ENCODE results near the gene DPPA5.
"Not testable (repeated sequence)": the region's sequence is repeated elsewhere in the genome, so short reads cannot be mapped to it uniquely, and the experiment has no call there.

Gene DPPA5

GRCh38 chr6:73364549-73364948 is 10.5 kb upstream of the DPPA5 start:
- no peak for DNase-seq (ENCODE audit: low read depth in 2 of 2, low spot score in 1 of 2)

- DNase-seq (ENCODE audit: low read depth in 2 of 2, low spot score in 1 of 2) = no peak
Measured at GRCh38 chr6:73364121-73364520, 10.0 kb upstream of the DPPA5 start.

- no peak for DNase-seq (ENCODE audit: low read depth in 2 of 2, low spot score in 1 of 2)
Measured at GRCh38 chr6:73363537-73363875, 9.4 kb upstream of the DPPA5 start.

GRCh38 chr6:73362869-73363536 is 8.9 kb upstream of the DPPA5 start:
- no peak for DNase-seq (ENCODE audit: low read depth in 2 of 2, low spot score in 1 of 2)

- DNase-seq (ENCODE audit: low read depth in 2 of 2, low spot score in 1 of 2) = no peak
Measured at GRCh38 chr6:73362358-73362757, 8.3 kb upstream of the DPPA5 start, which contains the start of gene KHDC3L. Gene KHDC3L, plus strand, starts transcription at chr6:73362658. Its CDS starts 72 bp downstream, at chr6:73362730.

- DNase-seq (ENCODE audit: low read depth in 2 of 2, low spot score in 1 of 2) = no peak
Measured at GRCh38 chr6:73349311-73349710, 4.8 kb downstream of the DPPA5 start.

- no peak for DNase-seq (ENCODE audit: low read depth in 2 of 2, low spot score in 1 of 2)
Measured at GRCh38 chr6:73348550-73349204, 5.4 kb downstream of the DPPA5 start.

- DNase-seq (ENCODE audit: low read depth in 2 of 2, low spot score in 1 of 2) = no peak
Measured at GRCh38 chr6:73343164-73343563, 10.9 kb downstream of the DPPA5 start.

- DNase-seq (ENCODE audit: low read depth in 2 of 2, low spot score in 1 of 2) = no peak
Measured at GRCh38 chr6:73342174-73342573, 11.9 kb downstream of the DPPA5 start.

- no peak for DNase-seq (ENCODE audit: low read depth in 2 of 2, low spot score in 1 of 2)
Measured at GRCh38 chr6:73341335-73341734, 12.7 kb downstream of the DPPA5 start.

- DNase-seq (ENCODE audit: low read depth in 2 of 2, low spot score in 1 of 2) = no peak
Measured at GRCh38 chr6:73340048-73340447, 14.0 kb downstream of the DPPA5 start.

- no peak for DNase-seq (ENCODE audit: low read depth in 2 of 2, low spot score in 1 of 2)
Measured at GRCh38 chr6:73339340-73339739, 14.7 kb downstream of the DPPA5 start.

GRCh38 chr6:73329201-73329600 is 24.9 kb downstream of the DPPA5 start:
- DNase-seq (ENCODE audit: low read depth in 2 of 2, low spot score in 1 of 2) = no peak

- no peak for DNase-seq (ENCODE audit: low read depth in 2 of 2, low spot score in 1 of 2)
Measured at GRCh38 chr6:73328790-73329189, 25.3 kb downstream of the DPPA5 start.

GRCh38 chr6:73325656-73326055 is 28.4 kb downstream of the DPPA5 start:
- no peak for DNase-seq (ENCODE audit: low read depth in 2 of 2, low spot score in 1 of 2)

- no peak for DNase-seq (ENCODE audit: low read depth in 2 of 2, low spot score in 1 of 2)
Measured at GRCh38 chr6:73323323-73323722, 30.8 kb downstream of the DPPA5 start.

- no peak for DNase-seq (ENCODE audit: low read depth in 2 of 2, low spot score in 1 of 2)
Measured at GRCh38 chr6:73314577-73315492, 39.2 kb downstream of the DPPA5 start.

GRCh38 chr6:73310503-73310845 is 43.6 kb downstream of the DPPA5 start:
- DNase-seq (ENCODE audit: low read depth in 2 of 2, low spot score in 1 of 2) = not testable (repeated sequence)

GRCh38 chr6:73309785-73310502 is 44.1 kb downstream of the DPPA5 start:
- peak; percentile 10 to 31 for DNase-seq (ENCODE audit: low read depth in 2 of 2, low spot score in 1 of 2)

GRCh38 chr6:73309535-73309784 is 44.6 kb downstream of the DPPA5 start:
- no peak for DNase-seq (ENCODE audit: low read depth in 2 of 2, low spot score in 1 of 2)

GRCh38 chr6:73308712-73309534 is 45.2 kb downstream of the DPPA5 start:
- DNase-seq (ENCODE audit: low read depth in 2 of 2, low spot score in 1 of 2) = no peak
